NCI-H226 (cell line): ENCODE data around the gene CRYBA1.

Experiments used
- DNase-seq: peaks from one replicate; pipeline ENCODE4 v3.0.0-alpha.2; 2015

The CRYBA1 gene

DNA sequence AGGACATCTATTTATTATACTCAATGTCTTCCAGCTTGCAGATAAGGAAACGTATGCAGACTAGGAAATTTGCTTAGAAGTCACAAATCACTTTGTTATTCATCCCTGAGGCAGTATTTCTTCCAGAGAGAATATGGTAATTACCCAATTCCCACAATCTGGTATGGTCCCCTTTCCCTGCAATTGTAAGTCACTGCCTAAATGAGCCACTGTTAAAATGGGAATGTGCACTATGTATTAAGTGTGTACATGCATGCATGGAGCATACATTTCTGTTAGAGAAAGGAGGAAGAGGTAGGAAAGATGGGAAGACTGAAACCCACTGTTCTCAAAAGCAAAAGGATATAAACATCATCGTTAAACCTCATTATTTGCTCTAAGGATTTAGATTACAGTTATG is 37.3 kb downstream of the CRYBA1 start:
- DNase-seq, result no peak

DNA sequence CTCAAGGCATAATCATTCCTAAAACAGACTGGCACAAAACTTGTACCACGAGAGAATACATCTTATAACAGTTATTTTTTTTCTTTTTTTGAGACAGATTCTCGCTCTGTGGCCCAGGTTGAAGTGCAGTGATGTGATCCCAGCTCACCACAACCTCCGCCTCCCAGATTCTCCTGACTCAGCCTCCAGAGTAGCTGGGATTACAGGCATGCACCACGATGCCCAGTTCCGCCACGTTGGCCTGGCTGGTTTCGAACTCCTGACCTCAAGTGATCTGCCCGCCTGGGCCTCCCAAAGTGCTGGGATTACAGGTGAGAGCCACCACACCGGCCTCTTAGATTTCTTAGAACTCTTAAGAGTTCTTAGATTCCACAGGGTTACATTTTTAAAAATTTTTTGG is 43.2 kb downstream of the CRYBA1 start:
- DNase-seq, result no peak

DNA sequence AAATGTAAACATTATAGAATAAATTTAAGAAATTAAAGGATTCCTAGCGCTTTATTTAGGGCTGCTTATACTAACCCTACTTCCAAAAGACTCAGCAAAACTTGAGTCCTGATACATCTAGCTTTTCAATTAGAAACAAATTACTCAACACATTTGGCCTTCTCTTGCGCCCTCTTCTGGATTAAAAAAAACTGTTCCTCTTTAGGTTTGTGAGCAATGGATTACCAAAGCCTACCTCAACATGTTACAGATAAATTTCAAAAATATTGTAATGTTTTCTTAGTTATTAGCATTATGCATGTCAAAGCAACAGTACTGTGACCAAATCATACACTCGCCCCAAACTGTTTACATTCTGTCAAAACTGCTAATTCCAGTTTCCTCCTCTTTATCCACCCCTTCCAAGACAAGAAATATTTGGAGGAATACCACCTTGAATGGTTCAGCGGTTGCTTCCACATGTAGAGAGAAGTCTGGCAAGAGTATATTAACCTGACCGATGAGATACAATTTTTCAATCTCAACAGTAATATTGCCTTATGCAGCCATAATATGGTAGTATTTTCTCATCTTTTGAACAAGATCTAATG is 44.6 kb downstream of the CRYBA1 start:
- DNase-seq, result peak; percentile 49

DNA sequence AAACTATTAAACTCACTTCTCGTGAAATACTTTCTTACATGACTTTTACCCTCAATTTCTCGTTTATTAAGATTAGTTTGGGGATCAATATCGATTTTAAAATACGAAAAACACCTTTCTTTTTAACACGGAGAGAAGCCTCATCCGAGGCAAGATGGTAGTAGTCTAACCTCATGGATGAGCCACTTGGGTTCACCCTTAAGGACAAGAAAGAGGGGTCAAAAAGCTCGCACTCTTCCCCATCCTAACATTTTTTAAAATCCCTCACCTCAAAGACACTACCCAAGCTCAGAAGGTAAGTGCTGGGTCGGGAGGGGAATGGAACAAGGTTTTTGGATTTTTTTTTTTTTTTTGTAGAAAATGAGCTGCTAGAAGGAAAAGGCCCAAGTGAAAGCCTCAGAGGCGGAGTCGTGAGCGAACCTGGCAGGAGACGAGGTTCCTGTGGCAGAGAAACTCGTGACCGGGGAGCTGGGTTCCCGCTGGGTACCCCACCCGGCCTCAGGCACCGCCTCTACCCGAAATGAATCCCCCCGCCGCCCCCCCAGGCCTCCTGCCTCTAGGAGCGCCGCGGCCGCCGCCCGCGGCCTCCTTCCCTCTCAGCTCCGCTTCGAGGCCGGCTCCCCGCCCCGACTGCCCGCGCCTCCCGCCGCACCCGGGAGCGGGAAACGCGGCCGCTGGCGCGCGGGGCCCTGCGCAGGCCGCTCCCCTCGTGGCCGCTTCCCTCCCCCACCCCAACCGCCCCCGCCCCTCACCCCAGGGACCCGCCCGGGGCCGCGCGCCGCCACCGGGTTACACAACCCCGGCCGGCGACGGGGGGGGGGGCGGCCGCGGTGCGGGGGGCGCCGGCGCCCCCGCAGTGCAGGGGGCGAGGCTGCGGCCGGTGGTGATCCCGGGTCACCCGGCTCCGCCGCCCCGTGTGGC is 45.7 kb downstream of the CRYBA1 start:
- DNase-seq, result peak; percentile 49

DNA sequence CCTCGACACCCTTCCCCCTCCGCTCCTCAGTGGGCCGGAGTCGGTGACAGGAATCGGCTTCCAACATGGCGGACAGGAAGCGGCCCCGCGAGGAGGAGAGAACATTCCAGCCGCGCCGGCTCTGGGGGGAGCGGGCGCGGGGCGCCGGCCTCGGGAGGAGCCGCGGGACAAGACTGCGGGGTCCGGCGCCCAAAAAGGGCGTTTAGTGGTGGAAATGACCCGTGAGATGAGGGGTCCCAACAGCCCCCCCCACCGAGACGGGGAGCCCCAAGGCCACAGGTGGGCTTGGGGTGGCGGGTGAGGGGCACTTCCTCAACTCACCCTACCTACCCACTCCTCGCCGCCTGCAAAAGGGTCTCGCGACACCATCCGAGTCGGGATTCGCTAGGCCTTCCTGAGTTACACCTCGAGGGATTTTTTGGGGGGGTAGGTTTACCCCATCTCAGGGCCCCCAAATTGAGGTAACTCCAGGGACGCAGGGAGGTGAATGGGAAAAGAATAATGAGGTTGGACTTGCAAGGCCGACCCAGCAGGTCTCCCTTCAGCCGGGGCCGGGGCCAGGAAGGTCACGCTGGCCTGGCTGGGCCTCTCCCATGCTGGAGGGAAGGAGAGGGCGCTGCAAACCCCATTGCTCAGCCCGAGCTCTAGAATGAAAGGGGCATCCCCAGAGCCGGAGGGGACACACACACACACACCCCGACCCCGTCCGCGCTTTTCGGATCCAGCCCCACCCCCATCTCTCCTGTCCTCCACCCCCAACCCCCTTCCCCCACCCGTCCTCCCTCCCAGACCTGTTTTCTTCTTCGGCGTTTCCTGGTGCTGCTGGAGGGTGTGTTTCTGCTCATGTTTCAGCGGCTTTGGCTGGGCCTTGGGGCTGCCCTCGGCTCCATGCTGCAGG is 46.6 kb downstream of the CRYBA1 start:
- peak; percentile 50 for DNase-seq

DNA sequence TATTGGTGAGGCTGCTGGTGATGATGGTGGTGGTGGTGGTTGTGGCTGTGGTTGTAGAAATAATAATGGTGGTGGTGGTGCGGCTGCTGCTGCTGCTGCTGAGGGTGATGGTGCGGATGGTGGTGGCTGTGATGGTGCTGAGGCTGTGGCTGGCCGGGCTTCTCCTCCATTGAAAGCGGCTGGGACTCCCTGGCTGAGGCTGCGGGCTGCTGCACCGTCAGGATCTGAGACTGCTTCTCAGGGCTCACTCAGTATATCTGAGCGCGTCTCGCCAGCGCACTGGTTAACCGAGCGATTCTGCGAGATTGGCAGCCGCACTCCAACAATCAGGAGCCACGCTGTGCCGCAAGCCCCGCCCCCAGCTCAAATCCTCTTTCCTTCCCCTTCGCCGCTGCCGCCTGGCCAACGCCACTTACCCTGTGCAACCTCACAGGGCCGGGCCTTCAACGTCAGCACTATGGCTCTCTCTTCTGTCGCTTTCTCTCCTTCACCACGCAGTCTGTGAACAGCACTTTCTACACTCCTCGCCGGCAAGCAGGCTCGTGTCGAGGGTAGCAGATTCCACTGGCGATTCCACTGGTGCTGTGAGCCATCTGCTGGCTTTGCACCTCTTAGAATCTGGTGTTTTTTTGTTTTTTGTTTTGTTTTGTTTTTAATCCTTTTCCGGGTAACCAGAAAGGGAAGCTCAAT is 47.4 kb downstream of the CRYBA1 start, which contains the start of gene NUFIP2:
Gene NUFIP2, minus strand, starts transcription at position 259 of the 690 bp plus-strand sequence. Its CDS starts 89 bp downstream, at position 170.
- DNase-seq, result peak; percentile 97

DNA sequence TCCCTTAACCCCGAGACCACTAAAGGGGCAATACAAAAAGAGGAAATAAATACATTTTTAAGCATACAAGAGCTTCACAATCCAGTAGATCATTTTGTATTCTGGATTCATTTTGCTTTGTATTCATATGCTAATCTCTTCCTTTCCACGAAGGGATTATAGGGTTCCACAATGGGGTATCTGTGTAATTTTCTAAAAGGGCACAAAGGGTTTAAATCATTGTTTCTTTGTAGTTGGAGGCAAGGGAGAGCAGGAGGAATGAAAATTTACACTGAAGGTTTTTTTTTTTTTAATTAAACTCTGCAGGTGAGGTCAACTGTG is 47.9 kb downstream of the CRYBA1 start:
- DNase-seq, result no peak

DNA sequence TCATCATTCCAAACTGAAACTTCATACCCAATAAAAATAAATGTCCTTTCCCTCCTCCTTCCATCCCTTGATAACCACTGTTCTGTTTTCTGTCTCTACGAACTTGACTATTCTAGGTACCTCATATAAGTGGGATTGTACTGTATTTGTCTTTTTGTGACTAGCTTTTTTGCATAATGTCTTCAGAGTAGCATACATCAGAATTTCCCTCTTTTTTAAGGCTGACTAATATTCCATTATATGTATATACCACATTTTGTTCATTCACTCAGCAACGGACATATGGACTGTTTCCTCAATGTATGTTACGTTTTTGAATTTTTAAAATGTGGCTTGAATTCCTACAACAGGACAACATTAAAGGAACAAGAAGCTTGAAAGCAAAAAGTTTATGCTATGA is 48.8 kb downstream of the CRYBA1 start:
- DNase-seq, result no peak

DNA sequence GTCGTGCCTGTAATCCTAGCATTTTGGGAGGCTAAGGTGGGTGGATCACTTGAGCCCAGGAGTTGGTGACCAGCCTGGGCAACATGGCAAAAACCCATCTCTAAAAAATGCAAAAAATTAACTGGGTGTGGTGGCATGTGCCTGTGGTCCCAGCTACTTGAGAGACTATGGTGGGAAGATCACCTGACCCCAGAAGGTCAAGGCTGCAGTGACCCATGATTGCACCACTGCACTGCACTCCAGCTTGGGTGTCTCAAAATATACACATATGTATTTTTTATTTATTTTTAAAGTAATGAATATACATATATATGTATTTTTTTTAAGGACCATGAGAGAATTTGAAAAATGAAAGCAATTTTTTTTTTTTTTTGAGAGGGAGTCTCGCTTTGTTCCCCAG is 52.4 kb downstream of the CRYBA1 start:
- no peak for DNase-seq

DNA sequence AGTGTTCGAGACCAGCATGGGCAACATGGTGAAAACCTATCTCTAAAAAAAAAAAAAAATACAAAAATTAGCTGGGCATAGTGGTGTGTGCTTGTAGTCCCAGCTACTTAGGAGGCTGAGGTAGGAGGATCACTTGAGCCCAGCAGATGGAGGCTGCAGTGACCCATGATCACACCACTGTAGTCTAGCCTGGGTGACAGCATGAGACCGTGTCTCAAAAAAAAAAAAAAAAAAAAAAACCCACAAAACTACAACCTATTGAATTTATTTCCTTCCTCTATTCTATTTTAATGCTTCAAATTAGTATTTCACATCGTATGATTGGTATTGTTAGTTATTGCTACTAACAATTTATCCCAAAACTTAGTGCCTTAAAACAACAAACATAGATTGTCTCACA is 56.7 kb downstream of the CRYBA1 start:
- DNase-seq, result no peak
